Iris pigment epithelial cell (primary cell): Measurements from ENCODE around the gene PRR29.
"Not testable (repeated sequence)": the region's sequence is repeated elsewhere in the genome, so short reads cannot be mapped to it uniquely, and the experiment has no call there.

ENCODE experiments used
- DNase-seq: peaks from one replicate; pipeline ENCODE4 v3.0.0-alpha.2; 2011; ENCODE audit warnings: low read depth

Gene PRR29

DNA sequence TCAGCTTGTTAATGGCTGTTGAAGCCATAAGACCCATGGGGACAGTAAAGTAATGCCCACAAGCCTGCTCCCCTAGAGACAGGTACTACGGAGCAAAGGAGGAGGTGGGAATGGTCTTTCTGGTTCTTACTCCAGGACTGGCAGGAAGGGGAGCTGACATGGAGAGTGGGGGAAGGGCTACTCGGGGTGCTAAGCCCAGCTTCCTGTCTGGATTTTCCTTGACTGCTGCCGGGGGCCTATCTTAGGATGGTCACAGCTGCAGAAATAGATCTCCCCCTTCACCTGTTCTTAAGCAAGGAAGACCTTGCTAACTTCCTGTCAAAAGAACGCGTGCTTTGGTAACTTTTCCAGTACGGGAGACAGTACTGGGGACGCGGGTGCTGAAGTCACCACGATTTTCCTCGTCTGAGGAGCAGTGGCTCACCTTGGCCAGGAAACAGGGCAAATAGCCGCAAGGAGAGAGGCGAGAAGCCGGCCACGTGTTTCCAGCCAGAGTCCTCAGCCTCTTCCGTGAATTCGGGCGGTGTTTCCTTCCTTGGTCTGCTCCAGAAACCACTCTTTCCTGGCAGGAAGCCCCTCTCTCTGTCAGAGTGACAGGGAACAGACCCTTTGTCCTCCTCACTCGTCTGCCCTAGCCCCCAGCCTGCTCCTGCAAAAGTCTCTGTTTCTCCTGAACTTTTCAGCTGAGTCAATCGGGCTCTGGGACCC, 656 bp upstream of the PRR29 start:
- no peak for DNase-seq

DNA sequence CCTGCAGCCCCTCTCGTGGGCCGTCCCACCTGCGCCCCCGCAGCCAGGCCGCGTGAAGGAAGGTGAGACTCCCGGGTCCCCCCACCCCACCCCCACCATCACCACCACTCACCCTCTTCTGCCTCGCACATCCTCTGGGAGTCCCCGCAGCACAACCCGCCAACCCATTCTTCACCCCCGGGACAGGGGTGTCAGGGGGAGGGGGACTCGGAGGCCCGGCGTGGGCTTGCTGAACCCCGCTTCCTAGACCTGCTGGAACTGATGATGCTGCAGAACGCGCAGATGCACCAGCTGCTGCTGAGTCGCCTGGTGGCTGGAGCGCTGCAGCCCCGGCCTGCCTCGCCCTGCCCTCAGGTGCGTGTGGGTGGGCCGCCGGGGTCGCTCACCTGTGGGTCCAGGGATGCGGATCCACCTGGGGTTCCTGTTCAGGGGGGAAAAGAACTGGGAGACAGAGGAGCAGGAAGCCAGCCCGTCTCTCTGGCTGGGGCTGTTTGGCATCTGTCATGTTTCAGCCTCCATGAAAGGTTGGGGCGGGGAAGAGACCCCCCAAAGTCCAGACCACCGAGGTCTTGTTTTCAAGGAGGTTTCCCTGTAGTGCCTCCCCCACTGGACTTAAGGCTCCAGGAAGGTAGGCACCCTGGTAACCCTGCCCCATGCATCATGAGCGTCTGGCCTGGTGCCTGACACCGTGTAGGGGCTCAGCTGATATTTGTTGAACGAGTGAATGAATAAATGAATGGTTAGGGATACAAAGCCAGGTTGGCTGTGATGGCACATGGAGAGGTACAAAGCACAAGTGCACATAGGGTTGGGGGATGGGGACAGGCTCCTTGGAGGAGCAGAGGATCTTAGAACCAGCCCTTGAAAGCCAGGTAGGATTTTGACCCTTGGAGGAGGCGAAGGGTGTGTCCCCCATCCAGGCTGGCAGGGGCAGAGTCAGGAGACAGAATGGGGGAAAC, 849 bp downstream of the PRR29 start:
- DNase-seq = no peak

DNA sequence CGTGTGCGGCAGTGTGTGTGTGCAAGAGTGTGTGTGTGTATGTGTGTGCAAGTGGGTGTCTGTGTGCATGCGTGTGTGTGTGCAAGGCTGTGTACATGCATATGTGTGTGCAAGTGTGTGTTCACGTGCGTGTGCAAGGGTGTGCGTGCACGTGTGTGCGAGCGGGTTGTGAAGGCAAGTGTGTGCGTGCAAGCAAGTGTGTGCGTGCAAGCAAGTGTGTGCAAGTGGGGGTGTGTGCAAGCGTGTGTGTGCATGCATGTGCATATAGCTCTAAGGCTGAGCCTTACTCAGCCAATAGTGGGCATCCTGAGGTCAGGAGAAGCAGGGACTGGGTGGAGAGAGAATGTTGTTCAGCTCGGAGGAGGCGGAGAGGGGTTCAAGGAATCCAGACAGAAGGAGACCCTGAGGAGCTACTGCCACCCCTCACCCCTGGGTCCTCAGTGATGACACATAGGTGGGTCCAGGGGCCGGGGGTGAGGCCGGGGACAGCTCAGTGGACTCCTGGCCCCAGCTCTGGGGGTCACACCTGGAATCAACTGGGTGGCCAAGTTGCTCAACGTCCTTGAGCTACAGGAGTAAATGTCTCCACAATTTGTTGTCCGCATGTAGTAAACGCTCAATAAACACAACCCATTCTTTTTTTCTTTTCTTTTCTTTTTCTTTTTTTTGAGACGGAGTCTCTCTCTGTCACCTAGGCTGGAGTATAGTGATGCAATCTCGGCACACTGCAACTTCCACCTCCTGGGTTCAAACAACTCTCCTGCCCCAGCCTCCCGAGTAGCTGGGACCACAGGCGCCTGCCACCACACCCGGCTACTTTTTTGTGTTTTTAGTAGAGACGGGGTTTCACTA, 1.8 kb downstream of the PRR29 start:
- DNase-seq = no peak

DNA sequence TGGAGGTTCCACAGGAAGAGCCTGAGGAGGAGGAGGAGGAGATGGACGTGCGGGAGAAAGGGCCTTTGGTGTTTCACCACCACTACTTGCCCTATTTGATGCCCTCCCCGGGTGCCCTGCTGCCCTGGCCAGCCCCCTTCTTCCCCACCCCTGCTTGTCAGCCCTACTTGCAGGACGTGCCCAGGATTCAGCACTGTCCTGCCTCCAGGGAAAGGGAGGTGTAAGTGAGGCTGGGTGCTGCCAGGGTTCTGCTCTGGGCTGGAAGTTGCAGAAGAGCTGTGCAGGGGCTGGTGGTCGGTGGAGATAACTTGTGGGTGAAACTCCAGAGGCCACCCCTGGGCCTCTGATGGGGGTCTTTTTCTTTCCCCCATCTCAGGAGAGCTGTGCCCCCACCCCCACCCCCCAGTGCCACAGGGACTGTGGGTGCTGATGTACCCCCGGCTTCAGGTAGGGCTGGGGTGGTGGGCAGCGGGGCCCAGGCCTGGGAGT, 3.0 kb downstream of the PRR29 start:
- DNase-seq = no peak

DNA sequence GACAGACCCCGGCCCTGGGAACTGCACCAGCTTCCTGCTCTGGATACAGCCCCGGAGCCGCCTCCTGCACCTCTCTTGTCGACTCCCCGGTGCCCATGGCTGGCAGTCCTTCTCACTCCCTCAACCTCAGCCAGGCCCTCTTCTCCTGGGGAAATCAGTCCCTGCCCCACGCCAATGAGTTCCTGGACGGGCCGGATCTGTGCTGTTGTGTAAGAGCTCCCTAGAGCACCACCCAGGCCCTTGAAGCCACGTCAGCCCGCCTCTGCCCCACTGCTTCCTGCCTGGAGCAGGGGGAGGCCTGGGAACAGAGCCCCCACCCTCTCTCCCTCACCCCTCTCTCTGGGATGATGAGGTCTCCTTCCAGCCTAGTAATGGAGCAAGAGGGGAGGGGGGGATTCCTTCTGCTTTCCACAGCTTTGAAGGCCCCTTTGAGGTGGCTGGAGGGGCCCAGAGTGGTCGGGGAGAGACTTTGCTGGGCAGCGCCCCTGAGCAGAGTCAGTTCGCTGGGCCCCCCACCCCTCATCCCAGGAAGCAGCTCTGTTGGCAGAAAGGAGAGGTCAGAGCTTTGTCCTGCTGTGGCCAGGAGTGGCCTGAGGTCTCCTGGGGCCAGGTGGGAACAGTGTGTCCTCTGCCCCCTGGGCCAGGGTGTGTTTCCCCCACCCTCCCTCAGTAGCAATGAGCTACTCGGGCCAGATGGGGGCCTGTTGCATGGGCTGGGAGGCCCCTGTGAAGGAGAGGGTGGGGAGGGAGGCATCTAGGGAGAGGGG, 3.8 kb downstream of the PRR29 start:
- DNase-seq = peak; percentile 36

DNA sequence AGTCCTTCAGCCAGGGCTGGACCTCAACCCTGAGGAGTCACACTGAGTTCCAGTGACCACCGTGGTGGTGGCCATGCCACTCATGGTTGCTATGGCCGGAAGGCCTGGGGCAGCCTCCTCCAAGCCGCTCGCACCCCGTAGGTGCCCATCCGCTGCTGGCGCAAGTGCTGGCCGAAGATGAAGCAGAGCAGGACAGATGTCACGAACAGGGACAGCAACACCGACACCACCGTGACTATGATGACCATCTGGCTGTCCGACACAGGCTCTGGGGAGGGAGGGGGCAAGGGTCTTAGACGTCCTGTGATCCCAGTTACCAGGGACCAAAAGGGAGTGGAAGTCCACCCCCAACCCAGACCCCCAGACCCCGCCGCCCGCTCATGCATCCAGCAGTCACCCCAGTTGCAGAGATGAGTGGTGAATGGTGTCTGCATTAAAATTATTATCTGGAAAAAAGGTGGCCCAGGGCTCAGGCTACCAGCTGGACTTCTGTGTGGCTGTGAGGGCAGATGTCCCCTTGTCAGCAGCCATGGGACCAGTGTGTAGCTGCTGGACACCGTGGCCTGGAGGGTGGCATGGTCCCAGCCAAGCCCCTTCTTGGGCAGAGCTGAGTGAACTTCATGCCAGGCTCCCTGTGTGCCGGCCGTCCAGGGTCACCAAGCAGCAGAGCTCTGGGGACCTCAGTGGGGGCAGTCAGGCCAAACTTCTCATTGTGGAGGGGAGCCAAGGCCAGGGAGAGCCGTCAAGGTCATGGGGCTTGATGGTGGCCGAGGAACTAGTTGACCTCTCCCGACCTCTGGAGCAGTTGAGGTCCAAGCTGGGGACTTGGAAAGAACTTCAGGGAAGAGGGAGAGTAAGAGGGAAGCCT, 4.7 kb downstream of the PRR29 start:
- DNase-seq = no peak

DNA sequence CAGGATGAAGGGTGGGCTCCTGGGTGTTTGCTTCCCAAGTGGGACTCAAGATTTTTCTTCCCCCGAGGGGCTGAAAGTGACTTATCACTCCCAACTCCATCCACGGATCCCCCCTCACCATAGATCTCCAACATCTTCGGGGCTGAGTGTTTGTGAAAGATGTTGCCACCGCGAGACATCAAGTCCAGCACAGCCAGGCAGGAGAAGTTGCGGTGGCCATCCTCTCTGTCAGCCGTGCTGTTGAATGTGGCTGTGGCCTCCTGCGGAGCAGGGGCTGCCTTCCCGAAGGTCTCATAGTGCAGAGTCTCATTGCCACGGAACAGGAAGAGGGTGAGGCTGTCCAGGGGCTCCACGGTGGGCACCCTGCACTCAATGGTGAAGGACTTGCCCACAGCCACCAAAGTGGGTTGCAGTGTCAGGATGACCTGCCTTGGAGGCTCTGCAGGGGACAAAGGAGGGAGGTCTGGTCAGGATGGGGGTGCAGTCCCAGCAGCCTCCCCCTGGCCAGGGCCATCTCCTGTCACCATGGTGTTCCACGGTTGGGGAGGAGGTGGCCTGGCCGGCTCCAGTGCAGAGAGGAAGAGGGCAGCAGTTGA, 5.5 kb downstream of the PRR29 start:
- DNase-seq = no peak

DNA sequence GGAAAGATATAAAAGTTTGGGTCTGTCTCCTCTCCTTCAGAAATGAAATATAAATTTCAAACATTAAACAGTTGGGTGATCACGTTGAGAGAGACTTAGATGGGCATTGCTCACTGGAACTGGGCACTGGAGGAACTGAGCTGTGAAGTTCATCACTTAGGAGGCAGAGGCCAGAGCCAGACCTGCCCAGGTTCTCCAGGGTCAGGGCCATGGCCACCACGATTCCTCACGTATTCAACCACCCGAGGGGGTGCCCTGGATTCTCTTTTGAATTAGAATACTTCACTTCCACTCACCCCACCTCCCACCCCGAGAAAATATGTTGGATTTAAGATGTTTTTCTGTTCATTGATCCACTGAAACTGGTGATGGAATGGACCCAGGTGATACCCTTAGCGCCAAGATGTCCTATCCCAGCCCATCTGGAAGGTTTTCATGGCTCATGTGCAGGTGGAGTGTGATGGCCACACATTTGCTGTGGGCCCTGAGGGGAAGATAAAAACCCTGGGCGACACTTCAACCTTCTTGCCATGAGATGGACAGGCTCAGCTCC, 6.1 kb downstream of the PRR29 start:
- no peak for DNase-seq

DNA sequence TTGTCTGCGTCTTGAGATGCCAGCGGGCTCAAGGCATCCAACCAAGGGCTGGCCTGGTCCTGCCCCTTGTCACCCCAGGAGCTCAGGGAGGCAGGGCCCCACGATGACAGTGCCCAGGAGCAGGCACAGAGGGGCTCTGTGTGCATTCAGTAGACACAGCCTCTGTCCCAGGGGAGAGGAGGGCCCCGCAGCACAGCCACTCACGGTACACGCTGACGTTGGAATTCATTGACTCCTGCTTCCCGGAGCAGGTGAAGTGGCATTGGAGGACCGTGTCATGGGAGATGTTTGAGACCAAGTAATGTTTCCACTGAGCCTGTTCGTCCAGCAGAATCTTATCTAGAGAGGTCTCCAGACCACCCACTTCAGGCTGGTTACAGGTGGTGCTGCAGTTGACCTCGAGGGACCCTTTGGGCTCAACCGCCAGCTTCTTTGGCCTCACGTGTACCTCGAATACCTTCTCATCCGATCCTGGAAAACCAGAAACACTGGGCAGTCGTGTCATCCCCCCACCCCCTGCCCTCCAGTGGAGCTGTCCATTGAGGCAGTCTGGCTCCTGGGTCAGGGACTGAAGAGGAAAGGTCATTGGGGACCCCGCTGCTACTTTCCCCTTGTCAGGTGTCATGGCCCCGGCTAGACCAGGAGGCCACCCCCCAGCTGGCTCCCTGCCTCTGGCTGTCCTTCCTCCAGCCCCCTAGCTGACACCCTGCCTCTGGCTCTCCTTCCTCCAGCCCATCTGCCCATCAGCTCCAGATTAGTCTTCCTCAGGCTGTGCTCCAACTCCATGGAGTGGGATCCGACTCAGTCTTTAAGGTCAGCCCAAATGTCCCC, 7.0 kb downstream of the PRR29 start:
- no peak for DNase-seq

DNA sequence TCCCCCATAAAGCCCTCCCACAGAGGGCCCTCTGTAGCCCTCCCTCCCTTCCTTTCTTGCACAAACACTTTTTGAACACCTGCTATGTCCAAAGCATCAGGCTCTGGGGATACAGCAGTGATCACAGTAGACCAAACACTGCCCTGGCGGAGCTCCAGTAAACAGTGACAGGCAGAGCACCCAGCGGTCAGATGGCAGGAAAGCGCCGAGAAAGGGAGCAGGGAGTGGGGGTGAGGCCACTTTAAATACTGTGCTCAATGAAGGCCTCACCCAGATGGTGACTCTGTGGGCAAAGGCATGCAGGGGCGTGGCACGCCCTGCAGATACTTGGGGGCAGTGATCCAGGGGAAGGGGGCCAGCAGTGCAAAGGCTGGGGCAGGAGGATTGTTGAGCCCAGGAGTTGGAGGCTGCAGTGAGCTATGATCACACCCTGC, 7.6 kb downstream of the PRR29 start:
- DNase-seq = no peak

DNA sequence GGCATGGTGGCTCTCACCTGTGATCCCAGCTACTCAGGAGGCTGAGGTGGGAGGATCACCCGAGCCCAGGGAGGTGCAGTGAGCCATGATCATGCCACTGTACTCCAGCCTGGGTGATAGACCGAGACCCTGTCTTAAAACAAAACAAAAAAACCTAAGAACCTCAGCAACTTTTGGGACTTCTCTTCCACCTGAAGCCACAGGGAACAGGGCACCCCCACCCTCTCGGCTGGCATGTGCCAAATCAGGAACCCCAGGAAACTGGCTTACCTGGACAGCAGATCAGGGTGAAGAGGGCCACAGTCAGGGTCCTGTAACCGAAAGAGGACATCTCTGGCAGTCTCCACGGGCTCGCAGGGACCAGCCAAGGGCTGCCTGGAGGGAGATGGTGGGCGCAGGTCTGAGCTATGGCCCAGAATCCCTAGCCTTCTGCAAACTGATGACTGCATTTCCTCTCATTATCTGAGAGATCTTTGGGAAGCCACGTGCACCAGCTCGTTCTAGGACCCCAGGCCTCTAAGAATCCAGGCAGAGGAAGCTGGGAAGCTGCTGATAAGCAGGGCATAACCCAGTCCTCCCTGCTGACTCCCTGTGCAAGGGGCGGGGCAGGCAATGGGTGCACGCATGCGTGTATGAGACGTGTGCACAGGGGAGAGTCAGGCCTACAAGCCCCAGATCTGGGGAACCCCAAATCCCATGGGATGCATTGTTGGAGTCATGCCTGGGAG, 8.4 kb downstream of the PRR29 start:
- DNase-seq = no peak

DNA sequence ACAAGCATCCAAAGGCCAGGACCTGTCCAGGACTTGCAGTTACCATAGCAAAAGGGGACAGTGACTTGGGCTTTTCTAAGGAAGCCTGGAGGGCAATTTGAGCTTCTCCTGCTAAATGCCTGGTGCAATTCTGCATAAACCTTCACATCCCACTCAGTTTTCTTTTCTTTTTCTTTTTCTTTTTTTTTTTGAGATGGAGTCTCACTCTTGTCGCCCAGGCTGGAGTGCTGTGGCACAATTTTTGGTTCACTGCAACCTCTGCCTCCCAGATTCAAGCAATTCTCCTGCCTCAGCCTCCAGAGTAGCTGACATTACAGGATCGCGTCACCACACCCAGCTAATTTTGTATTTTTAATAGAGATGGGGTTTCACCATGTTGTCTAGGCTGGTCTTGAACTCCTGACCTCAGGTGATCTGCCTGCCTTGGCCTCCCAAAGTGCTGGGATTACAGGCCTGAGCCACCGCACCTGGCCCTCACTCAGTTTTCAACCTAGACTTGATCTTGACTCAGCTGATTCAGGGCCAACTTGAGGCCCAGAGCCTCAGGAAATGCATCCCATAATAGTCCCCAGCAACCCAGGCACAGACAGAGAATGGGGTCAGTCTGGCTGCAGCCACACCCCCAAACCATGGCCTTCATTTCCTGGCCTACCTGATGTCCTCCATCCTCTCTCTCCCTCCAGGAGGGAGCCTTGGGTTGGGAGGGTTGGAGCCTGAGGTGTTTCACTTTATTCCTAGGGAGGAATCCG, 9.1 kb downstream of the PRR29 start:
- not testable (repeated sequence) for DNase-seq

DNA sequence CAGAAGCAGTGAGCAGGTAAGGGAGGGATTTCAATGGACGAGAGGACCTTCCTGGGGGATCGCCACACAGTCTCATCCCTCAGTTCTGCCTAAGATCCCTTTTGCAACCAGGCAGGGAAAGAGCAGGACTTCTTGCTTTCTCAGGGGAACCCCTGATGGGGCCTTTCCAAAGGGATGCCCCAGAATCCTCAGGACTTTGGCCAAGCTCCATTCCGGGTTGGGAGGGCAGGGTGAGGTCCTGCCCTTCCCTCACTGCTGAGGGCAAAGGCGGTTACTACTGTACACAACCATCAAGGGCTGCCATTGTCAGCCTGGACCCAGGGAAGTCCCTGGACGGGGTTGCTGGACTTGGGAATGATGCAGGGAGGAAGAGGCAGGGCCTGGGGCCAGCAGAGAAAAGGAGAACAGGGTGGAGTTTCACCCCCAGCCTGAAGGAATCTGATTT, 9.7 kb downstream of the PRR29 start:
- DNase-seq = no peak

DNA sequence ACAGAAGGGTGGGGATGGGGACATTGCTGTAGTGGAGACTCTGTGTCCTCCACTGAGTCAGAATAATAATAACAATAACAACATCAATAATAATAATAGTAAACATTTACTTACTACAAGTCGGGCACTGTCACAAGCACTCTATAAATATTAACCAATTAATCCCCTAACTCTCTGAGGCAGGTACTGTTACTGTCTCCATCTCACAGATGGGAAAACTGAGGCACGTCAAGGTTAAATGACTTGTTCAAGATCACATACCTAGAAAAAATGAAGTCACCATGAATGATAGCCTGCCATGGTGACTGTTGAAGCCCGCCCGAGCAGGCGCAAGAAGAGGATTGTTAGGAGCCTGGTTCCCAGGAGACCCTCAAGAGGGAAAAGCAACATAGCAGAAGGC, 10.2 kb downstream of the PRR29 start:
- DNase-seq = no peak

DNA sequence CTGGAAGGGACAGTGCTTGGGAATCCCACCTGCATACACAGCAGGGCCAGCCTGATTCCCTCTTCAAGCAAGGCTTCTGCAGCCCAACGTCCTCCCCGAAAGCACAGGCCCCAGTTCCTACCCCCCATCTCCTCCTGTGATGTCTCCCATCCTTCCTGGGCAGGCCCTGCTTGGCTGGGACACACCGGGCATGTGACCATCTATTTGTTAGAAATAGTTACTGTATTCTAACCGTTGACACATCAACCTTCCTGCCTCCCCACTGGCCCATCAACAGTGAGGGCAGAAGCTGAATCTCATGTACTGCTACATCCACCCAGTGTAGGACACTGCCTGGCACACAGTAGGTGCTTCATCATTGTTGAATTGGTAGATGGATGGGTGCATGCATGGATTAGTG, 10.7 kb downstream of the PRR29 start:
- no peak for DNase-seq

DNA sequence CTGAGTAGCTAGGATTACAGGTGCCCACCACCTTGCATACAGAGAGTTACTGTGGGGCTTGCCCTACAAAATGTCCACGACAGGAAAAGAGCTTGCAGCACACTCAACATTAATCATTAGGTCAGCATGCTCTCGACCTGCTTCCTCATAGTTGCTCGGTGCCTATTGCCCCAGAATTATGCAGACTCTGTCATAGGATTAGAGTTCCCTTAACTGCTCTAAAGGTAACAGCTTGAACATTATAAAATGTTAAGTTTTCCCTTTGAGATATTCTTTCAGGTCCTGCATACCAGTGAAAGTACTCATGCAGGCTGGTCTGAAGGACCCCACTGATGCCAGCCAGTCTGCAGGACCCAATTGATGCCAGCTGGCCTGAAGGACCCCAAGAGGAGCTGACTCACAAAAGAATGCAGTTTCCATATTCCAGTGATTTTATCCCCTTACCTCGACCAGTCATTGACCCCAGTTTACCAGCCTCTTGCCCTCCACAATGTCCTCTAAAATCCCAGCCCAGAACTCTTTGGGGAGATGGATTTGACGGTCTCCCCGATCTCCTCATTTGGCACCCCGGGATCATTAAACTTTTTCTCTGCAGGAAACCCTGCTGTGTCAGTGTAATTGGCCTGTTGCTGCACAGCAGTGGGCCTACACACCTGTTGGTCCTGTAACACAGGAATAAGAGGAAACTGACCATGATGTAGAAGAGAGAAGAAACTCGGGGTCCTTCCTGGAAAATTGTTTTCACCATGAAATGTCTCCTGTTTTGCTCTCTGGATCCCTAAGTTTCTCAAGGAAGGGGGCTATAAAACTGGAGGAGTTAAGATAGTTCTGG, 11.6 kb downstream of the PRR29 start:
- peak; percentile 45 for DNase-seq
